ENCODE data around the gene CST7.
"Not testable (repeated sequence)": the region's sequence is repeated elsewhere in the genome, so short reads cannot be mapped to it uniquely, and the experiment has no call there.

- TF ChIP-seq CTCF, POLR2A (IDR thresholded peaks at IDR 0.05): not testable (repeated sequence)
Observed at GRCh38 chr20:24948396-24948938, 602 bp upstream of the CST7 start.

All from right lobe of liver (tissue), 4 donors.